HG03060 (cell line): Measurements from ENCODE around the gene CDHR5.
A peak's percentile ranks its signal among the peaks of the same experiment; 100 is the strongest.

Experiments
- ATAC-seq: cut with Tn5 transposase; IDR thresholded peaks from one replicate; pipeline ENCODE4 v1.9.1; 2021; ENCODE audit warnings: low read depth, moderate number of reproducible peaks; ENCODE audit not compliant: unreplicated experiment

CDHR5 gene

GRCh38 chr11:623999-624704, 603 bp downstream of the CDHR5 start:
- no peak for ATAC-seq

- ATAC-seq = no peak
These were observed 1.3 kb downstream of the CDHR5 start for GRCh38 chr11:623349-623869.

GRCh38 chr11:621838-622237, 2.9 kb downstream of the CDHR5 start:
- ATAC-seq = no peak

GRCh38 chr11:620935-621814, 3.6 kb downstream of the CDHR5 start:
- no peak for ATAC-seq

GRCh38 chr11:620201-620600, 4.6 kb downstream of the CDHR5 start:
- no peak for ATAC-seq

- ATAC-seq = no peak
These were observed 5.1 kb downstream of the CDHR5 start for GRCh38 chr11:619628-620050.

- no peak for ATAC-seq
These were observed 5.7 kb downstream of the CDHR5 start for GRCh38 chr11:618856-619627.

- no peak for ATAC-seq
These were observed 6.7 kb downstream of the CDHR5 start for GRCh38 chr11:617912-618682.

- ATAC-seq = no peak
These were observed 7.4 kb downstream of the CDHR5 start for GRCh38 chr11:617199-617911.

- ATAC-seq = no peak
These were observed 8.2 kb downstream of the CDHR5 start for GRCh38 chr11:616320-617198.

- ATAC-seq = peak; percentile 66
These were observed 9.0 kb downstream of the CDHR5 start, which contains the start of gene IRF7 for GRCh38 chr11:615504-616319. IRF7 (minus strand) TSS chr11:615950; CDS start chr11:615364, 586 bp downstream.

- ATAC-seq = no peak
These were observed 9.9 kb downstream of the CDHR5 start for GRCh38 chr11:614623-615503.

GRCh38 chr11:614021-614622, 10.6 kb downstream of the CDHR5 start:
- no peak for ATAC-seq

GRCh38 chr11:613369-613968, 11.3 kb downstream of the CDHR5 start:
- ATAC-seq = no peak

- ATAC-seq = no peak
These were observed 11.8 kb downstream of the CDHR5 start for GRCh38 chr11:612961-613300.
